DMS 273 (cell line): ENCODE measurements around the gene CARD19.
A peak's percentile ranks its signal among the peaks of the same experiment; 100 is the strongest.
"Not testable (repeated sequence)": the region's sequence is repeated elsewhere in the genome, so short reads cannot be mapped to it uniquely, and the experiment has no call there.

Experiments used
- DNase-seq: peaks from one replicate; lab custom pipeline; 2025; ENCODE audit not compliant: unreplicated experiment; lab: John Stamatoyannopoulos, UW

Gene CARD19

DNA sequence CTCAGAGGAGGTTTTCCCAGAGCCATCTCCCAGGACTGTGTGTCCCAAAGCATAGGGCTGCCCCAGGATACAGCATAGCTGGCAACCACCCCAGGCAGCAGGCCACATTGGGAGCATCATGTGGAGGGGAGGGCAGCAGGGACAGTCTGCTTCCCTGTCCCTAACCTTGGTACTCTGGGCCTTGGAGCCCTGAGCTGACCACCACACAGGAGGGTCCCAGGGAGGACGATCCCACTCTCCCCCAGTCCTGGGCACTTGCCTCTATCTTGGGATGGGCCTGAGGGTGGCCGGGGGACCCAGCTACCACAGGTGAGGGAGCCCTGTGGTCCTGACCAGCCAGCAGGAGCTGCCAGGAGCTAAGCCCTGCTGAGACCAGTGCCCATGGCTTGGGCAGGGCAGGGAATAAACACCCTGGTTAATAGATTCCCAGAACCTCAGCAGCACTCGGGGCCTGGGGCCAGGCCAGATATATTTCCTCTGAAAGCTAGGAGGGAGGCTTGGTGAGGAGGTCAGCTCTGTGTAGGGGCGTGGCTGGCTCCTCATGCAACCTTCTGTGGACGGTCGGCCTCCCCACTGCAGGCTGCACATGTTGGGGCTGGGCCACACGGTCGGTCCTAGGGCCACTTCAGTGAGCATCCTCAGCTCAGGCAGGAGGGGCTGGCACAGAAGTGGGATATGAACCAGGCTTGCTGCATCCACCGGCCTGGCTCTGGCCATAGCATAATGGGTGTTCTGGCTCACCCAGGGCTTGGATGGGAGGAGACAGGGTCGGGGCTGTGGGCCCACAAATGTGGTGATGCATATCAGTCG lies 33.9 kb downstream of the CARD19 start:
- no peak for DNase-seq

DNA sequence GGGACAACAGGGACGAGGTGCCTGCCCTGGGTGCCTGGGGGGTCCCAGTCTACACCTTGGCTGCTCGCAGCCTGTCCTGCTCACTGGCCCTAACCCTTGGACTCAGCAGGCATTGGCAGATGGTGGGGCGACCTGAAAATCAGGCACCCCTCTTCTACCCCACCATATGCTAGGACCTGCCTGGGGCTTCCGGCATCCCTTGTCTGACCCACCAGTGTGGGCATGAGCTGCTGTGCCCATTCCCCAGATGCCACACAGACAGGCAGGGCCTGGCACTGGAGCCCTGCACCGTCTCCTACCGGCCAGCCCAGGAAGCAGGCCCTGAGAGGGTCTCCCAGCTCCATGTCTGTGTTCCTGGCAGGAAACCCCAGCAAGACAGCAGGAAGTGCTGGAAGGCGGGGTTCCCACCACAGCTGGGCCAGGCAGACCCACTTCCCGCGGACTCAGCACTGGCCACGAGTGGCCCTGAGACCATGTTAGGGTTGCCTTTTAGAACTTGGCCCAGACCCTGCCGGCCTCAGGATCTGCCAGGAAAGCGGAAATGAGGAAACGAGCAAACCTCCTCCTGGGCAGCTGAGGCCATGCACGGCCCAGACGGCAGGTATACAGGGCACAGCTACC lies 35.0 kb downstream of the CARD19 start:
- DNase-seq = no peak

DNA sequence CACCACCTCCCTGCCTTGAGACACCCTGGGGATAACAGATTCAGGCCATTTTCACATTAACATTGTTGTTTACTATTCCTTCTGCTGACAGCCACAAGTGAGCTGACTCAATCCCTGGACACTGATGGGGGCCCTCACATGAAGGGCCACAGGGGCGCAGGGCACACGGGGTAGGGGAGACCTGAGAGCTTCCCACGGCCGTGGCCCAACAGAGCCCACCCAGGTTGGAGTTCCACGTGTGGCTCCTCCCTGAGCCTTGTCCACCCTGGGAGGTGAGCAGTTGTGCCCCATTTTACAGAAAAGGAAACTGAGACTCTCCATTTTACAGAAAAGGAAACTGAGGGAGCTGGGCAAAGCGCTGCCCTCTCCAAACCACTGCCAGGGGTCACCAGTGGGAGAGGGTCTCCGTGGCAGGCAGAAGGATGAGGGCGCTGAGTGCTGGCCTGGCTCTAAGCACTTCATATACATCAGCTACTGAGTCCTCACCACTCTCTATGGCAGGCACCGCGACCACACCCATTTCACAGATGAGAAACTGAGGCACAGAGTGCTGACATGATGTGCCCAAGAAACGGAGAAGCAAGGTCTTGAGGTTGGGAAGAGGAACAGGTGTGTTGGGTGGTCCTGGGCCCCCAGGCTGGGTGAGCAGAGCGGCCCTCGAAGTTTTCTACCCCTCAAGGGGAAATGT lies 35.7 kb downstream of the CARD19 start:
- DNase-seq = no peak

DNA sequence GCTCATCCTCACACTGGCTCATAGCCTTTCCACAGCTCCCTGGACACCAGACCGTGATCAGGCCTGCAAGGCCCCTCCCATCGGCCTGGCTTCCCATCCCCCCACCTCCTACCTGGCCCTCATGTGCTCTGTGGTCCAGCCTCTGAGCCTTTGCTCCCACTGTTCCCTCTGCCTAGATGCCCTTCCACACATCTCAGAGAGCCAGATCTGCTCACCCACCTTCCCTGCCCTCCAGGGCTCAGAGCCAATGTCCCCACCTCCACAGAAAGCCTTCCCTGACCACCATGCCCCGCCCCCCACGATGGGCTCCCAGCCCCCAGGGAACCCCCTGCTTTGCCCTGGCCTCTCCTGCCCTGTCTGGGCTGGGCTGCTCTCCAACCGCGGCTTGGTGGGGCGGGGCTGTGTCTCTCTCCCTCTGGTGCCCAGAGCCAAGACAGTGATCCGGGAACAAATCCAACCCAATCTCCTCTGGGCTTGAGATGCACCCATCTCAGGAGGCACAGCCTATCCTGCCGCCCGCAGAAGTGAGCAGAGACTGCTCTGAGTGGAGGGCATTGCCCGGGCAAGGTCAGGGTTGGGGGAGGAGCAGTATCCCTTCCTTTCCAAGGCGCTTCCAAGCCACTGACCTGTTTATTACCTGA lies 36.4 kb downstream of the CARD19 start:
- DNase-seq = peak; percentile 70

DNA sequence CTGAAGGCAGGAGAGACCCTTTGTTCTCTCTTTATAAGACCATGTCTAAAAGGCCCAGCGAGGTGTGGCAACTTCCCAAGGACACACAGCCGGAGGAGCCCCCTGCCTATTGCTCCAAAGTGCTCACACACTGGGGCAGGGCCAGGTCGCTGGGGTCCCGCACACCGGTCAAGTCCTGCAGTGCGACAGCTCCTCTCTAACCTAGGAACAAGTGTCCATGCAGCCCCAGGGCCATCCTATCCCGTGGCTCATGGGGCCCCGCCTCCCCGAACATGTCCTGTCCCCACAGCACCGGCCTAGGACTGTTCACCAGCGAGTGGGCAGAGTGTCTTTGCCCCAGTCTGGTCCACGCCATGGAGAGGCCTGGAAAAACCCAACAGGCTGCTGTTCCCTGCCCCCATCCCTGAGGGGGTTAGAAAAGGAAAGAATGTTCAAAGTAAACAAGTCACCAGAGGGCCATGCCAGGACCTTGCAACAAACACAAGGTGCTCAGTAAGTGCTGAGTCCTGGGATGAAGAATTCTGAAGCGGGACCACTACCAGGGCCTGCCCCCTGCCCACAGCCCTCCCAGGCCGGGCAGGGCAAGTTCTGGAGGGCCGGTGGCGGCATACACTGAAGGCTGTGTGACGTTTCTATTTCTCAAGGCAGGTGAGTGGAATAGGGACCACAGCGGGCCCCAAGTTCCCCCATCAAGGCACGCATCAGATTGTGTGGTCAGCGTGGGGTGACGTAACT lies 37.1 kb downstream of the CARD19 start:
- peak; percentile 33 for DNase-seq

DNA sequence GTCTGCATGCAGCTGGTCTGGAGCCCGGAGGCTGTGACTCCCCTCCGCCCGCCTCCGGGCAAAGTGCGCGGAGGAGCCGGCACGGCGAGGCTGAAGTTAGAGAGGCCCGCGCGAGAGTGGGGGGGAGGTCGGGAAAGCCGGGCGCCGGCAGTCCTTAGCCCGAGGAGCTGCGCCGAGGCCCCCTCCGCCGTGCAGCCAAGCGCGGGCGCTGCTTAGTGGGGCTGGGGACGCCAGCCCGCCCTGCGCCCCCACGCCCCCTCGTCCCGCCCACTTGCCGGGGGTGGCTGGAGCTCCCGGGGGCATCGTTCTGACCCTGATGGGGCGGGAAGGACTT lies 37.6 kb downstream of the CARD19 start:
- DNase-seq = peak; percentile 73

DNA sequence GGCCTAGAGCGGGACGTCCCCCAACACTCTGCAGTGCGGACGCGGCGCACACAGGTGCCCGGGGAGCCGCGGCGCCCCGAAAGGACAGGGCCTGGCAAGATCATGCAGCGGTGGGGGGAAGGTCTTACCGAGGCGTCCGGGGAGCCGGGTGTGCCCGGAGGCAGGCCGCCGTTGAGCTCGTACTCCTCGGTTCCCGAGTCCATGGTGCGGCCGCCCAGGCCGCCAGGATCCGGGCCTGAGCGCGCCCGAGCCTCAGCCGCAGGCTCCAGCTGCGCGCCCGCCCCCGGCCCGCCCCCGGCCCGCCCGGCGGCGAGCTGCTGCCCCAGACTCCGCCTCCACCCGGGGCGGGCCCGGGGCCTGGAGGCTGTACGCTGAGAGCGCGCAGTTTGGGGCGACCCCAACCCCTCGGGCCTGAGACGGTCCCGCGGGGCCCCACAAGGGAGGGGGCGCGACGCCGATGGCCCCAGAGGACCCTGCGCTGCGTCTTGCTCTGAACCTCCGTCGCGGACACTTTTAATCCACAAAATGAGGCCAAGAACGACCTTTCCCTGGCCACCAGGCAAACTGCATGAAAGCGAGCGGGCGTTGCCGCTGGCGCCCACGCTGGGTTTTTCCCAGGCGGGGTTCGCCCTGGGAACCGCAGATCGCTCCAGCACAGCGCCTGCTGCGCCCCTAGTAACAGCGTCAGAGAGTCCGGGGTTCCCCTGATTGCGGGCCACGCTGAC lies 38.2 kb downstream of the CARD19 start, which contains the start of gene NINJ1:
Gene NINJ1, minus strand, starts transcription at position 237 of the 725 bp plus-strand sequence. Its CDS starts 34 bp downstream, at position 203.
- DNase-seq = peak; percentile 91

DNA sequence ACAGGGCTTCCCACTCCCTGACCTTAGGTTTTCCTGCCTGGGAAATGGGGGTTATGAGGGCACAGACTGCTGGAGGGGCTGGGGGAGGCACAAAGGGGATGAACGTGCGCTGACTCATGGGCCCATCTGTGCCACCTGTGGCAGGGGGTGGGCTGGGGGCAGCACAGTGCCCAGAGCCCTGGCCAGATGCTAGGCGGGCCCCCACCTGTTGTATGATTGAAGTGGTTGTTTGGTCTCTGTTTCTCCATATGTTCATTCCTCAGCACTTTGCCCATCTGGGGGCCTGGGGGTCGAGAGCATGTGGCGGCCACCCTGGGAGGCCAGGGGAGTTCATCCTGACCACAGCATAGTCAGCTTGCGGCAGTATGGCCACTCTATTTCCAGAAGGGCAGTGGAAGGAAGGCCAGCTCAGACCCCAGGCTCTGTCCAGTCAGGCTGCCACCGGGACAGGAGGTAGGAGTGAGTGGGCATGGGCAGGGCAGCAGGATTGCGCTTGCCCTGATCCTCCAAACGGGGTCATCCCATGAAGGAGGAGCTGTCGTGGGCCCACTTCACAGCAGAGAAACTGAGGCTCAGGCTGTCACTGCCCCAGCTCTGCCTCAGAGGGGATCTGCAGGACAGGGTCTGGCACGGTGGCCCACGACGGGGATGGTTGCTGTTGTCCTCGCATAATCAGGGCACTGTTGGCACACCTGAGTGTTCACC lies 38.9 kb downstream of the CARD19 start:
- peak; percentile 93 for DNase-seq

DNA sequence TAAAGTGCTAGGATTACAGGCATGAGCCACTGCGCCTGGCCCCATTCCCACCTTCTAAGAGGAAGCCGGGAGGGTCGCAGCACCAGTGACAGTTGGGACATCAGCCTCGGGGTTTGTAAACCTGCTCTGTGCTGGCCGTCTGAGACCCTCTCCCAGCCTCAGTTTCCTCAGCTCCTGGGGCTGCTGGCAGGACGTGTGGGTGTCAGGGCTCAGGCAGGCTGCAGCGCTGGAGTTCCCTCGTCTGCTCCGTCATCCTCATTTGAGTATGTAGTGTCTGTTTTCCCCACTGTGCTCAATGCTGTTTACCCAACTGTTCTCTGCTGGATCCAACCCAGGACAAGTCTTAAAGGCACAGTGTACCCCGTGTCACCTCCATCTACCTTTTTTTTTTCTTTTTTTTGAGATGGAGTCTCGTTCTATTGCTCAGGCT lies 40.0 kb downstream of the CARD19 start:
- peak; percentile 84 for DNase-seq

DNA sequence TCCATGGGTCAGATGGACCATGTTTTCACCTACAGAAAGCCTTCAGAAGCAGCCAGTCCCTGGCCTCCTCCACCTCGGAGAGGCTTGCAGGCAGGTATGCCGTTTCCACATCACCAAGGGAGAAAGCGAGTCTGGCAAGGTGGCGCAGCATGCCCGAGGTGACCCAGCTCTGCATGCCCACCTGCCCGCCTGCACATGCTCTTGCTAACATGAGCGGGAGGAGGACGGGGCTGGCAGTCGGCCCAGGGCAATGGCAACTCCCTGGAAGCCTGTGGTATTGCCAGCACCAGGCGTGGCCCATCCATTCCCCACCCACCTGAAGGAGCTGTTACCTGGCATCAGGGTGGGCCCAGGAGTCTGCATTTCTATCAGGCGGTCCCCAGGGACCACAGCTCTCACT lies 41.3 kb downstream of the CARD19 start:
- no peak for DNase-seq

DNA sequence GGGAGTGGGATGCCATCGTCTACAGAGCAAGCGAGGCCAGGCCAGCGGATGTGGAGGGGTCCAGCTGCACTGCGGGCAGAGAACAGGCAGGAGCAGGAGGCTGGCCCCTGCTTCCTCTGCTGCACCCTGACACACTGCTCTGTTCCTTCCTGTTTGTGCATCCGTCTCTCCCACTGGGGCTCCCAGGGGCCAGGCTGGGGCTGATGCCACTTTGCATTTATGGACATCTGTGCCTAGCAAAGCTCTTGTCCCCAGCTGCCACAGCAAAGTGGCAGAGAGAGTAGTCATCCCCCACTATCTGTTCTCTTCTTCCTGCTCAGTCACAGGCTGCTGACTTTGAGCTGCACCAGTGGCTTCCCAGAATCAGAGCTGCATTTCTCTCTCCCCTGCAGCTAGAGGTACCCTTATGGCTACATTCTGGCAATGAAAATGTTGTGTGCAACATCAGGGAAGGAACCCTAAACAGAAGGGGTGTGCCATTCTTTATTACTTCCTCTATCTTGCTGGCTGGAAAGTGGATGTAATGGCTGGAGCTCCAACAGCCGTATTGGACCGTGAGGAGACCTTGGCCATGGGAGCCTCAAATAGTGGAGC lies 42.3 kb downstream of the CARD19 start:
- peak; percentile 35 for DNase-seq

DNA sequence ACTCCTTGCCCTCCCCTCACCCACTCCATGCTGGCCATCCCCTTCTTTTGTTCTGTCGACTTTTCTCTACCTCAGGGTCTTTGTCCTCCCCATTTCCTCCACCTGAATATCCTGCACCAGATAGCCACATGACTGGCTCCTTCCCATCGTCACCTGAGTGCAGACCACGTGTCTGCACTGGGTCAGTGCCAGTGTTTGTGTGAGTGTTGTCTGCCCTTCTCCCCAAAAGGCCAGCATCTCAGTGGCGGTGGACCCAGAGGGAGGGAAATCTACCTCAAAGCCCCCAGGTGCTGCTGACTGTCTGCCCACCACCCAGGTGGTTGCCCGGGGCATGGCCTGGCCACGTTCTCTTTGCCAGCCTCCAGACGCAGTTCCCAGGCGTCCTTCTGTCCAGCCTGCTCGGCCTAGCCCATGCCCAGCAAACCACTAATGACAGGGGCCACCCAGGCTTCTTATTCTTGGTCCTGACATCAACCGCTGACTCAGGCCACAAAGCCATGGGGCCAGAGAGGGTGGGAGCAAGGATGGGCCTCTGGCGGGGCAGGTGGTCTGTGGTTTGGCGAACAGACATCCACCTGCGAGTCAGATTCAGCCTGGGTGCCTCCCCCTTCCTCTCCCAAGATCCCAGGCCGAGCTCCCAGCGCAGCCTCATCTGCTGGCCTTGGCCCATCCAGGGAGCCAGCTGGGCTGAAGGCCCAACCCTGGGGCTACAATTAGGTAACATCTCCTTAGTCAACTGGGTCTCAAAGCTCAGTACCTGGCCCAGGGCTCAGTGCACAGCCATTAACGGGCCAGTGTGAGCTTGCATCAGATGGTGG lies 43.6 kb downstream of the CARD19 start:
- peak; percentile 11 for DNase-seq

DNA sequence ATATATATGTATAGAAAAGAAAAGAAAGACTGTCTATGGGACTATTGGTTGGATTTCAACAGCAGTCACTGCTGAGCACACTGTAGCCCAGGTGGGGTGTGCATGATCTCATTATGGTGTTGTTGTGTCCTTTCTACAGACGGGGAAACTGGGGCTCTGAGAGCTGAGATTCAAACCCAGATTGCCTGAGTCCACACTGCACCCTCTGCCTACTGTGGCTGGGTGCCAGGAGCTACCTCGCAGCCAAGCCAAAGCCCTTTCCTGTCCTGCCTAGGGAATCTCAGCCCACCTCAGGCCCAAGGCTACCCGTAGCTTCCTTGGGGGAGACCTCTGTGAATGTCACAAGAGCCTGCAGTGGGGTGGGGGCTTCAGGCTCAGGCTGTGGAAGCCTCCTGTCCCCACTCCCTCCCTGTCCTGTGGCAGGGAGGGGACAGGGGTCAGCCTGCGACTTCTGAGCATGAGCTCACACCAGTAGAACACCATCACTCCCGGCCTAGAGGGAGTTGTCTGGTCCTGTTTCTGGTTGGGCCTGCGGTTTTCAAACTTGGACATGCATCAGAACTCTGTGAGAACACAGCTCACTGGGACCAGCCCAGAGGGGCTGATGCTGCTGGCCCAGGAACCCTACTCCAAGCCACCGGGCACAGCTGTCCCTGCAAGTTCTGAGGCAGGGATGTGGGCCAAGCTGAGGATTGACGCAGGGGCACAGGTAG lies 45.9 kb downstream of the CARD19 start:
- DNase-seq = peak; percentile 59

DNA sequence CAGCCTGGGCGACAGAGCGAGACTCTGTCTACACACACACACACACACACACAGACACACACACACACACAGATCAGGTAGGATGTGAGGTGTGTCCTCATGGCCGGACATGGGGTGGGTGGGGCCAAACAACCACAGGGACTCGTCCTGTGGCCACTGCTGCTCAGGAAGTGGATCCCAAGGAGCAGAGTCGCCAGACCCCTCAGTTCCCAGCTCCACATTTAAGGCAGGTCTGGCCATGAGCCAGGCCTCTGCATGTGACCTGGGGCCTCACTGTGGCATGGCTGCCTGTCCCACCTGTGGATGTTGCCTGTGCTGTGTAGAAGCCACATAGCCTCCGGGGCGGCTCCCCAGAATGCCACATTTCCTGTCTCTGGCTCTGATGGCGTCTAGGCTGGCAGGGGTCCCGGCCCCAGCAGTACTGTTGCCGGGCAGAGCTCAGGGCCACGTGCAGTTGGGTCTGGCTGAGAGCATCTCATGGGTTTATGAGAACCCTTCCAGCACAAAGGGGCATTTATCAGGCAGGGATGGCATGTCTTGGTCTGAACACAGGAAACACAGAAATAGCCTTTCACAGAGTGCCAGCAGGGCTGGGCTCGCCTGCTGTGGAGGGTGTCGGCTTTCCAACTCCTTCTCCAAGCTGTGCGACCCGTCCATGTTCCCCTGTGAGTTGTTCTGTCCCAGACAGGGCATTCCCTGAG lies 48.0 kb downstream of the CARD19 start:
- peak; percentile 72 for DNase-seq

DNA sequence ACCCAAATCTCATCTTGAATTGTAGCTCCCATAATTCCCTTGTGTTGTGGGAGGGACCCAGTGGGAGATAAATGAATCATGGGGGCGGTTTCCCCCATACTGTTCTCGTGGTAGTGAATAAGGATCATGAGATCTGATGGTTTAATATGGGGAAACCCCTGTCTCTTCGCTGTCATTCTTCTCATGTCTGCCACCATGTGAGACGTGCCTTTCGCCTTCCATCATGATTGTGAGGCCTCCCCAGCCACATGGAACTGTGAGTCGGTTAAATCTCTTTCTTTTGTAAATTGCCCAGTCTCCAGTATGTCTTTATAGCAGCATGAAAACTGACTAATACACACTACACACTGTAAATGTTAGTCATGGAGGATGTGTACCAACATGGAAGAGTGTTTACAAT lies 50.7 kb downstream of the CARD19 start:
- not testable (repeated sequence) for DNase-seq

DNA sequence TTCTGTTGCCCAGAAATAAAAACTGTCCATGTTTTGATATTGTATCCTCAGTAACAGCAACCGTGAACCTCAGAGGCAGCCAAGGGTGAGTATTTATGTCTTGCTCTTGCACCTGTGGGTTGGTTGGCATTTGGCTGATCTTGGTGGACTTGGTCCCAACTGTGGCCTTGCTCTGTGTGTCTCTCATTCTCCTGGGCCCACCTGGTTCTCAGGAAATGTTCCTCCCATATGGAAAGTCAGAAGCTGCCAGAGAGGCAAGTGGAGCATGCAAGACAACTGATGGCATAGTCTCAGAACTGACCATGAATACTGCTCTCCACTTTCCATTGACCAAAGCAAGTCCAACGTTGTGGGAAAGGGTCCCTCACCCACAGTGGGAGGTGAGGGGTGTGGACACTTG lies 51.6 kb downstream of the CARD19 start:
- no peak for DNase-seq

DNA sequence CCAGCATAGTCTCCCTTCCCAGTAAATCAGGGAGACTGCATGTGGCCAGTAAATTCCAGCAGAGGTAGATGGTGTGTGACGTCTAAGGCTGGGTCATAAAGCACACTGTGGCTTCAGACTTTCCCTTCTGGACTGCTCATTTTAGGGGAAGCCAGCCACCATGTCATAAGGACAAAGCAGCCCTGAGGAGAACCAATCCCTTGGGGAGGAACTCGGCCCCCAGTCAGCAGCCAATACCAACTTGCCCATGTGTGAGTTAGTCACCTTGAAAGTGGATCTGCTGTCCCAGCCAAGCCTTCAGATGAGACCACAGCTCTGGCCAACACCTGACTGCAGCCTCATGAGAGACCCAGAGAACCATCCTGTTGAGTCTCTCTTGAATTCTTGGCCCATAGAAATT lies 52.7 kb downstream of the CARD19 start:
- no peak for DNase-seq
